HT-29 (cell line): ENCODE results near the gene TAC1. TPM values are rescaled to one million over a fixed set of nuclear protein-coding genes. Genes with fewer than 3 reads are reported as not detected.
A peak's percentile ranks its signal among the peaks of the same experiment; 100 is the strongest.
"Not testable (repeated sequence)": the region's sequence is repeated elsewhere in the genome, so short reads cannot be mapped to it uniquely, and the experiment has no call there.

ENCODE experiments used
- DNase-seq: peaks from one replicate; pipeline ENCODE4 v3.0.0-alpha.2; 2015; ENCODE audit warnings: low spot score
- total RNA-seq: library from RNA; depleted of rRNA; stranded (reverse); fragments of >200 nt; shearing (Covaris generic); gene quantifications from 2 replicates; pipeline ENCODE4 v1.2.3, GENCODE V29; 2014; rRNA removed

TAC1 gene, protein sequence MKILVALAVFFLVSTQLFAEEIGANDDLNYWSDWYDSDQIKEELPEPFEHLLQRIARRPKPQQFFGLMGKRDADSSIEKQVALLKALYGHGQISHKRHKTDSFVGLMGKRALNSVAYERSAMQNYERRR
- not detected in 2 replicates for total RNA-seq

DNA sequence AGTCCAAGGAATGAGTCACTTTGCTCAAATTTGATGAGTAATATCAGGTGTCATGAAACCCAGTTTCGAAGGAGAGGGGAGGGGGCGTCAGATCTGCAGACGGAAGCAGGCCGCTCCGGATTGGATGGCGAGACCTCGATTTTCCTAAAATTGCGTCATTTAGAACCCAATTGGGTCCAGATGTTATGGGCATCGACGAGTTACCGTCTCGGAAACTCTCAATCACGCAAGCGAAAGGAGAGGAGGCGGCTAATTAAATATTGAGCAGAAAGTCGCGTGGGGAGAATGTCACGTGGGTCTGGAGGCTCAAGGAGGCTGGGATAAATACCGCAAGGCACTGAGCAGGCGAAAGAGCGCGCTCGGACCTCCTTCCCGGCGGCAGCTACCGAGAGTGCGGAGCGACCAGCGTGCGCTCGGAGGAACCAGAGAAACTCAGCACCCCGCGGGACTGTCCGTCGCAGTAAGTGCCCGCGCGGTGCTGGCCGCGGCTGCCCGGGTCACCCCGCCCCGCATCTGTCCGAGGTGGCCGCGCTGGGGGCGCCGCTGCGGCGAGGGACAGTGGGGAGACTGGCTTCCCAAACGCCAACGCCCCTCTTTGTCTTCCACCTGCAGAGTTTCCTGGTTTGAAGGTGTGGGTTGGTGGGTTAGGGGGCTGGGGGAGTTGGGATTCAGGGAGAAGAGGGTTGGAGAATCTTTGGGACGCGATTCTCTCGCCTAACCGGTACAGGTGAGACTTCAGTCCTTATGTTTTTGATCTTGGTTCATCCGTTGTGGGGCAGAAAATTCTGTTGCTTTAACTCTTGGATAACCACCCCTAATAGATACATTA lies at the start of gene TAC1:
TSS of gene TAC1 (plus strand) at position 351 of the 829 bp plus-strand sequence. CDS start 527 bp downstream, outside the sequence.
- no peak for DNase-seq

- DNase-seq, result no peak
These were observed 45.9 kb upstream of the TAC1 start for GRCh38 chr7:97685952-97686351.

DNA sequence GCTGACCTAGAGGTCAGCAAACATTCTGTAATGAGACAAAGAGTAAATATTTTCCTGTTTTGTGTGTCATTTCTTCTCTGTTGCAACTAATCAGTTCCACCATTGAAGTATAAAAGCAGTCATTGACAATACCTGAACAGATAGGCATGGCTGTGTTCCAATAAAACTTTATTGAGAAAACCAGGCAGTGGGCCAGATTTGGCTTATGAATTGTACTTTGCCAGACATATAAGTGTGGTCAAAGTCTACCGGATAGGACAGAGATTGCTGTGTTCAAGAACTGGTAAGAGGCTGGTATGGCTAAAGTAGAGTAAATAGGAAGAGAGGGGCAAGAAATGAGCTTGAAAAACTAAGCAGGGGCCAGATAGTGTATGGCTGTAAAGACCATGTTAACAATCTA lies 38.3 kb upstream of the TAC1 start:
- peak; percentile 33 for DNase-seq

- DNase-seq, result no peak
These were observed 37.5 kb upstream of the TAC1 start for GRCh38 chr7:97694355-97694754.

- no peak for DNase-seq
These were observed 34.5 kb upstream of the TAC1 start for GRCh38 chr7:97697396-97697795.

DNA sequence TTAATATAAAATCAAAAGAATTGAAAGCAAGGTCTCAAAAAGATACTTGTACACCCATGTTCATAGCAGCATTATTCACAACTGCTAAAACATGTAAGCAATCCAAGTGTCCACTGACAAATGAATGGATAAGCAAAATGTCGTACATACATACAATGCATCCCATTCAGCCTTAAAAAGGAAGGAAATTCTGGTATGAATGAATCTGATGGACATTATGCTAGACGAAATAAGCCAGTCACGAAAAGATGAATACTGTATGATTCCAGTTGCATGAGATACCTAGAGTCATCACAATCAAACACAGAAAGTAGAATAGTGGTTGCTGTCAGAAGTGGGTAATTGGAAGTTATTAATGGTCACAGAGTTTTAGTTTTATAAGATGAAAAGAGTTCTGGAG lies 9.5 kb upstream of the TAC1 start:
- no peak for DNase-seq

DNA sequence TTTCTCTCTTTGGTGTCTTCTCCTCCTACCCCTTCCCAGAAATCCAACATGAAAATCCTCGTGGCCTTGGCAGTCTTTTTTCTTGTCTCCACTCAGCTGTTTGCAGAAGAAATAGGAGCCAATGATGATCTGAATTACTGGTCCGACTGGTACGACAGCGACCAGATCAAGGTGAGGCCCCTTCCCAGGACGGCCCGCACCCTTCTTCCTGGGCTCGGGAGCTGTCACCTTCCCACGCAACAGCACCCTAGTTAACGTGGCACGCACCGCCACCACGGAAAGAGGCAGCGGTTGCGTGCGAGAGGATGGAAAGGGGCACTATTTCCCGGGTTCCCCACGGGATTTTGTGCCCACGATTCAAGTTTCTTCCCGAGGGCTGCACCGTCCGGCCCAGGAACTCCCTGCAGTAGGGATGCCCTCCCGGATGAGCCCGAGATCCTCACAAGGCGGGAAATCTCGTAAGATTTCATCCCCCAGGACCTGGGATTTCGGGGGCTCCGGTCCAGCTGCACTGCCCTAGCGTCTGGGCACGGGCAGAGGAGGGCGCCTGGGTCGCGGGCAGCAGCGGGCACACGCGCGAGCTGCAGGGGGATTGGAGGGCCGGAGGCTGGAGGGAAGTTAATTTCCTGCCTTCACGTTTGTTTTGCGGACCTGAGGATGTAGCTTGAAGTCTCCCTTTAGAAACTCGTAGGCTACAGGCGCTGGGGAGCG lies 834 bp downstream of the TAC1 start:
- no peak for DNase-seq

GRCh38 chr7:97733276-97734161 lies 1.6 kb downstream of the TAC1 start:
- DNase-seq, result no peak

- DNase-seq, result no peak
These were observed 2.4 kb downstream of the TAC1 start for GRCh38 chr7:97734255-97734654.

DNA sequence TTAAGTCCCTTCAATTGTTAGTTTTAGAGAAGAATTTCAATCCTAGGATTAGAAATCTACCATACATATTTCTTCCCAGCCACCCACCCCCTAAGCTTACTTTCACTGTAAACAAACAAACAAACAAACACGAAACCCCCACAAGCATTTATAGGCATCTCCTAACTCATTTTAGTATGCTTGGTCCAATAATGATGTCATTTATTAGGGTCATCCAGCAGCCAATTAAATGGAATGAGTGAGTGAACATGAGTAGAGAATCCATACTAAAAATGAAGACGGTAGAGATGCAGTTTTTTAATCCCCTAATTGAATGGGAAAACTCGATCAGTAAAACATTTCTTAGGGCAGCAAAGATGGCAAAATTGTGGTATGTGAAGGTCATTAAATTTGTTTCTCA lies 3.2 kb downstream of the TAC1 start:
- DNase-seq, result no peak

GRCh38 chr7:97748482-97748881 lies 16.6 kb downstream of the TAC1 start:
- no peak for DNase-seq

GRCh38 chr7:97751566-97751965 lies 19.7 kb downstream of the TAC1 start:
- no peak for DNase-seq

DNA sequence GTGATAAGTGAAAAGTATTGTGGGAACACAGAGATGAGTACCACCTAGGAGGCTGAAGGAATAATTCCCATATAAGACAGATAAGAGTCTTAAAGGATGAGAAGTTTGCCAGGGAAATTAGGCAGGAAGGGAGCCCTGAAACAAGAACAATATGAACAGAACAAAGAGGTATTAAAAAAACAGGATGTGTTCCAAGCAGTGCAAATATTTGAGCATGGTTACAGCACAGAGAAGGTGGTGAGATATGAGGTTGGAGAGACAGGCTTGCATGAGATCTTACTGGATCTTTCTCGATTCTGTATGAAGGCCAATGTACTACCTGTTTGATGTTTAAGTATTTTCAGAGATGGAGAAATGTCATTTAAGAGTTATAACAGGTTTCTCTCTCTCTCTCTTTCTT lies 20.3 kb downstream of the TAC1 start:
- DNase-seq, result no peak

- no peak for DNase-seq
These were observed 25.9 kb downstream of the TAC1 start for GRCh38 chr7:97757824-97758223.

DNA sequence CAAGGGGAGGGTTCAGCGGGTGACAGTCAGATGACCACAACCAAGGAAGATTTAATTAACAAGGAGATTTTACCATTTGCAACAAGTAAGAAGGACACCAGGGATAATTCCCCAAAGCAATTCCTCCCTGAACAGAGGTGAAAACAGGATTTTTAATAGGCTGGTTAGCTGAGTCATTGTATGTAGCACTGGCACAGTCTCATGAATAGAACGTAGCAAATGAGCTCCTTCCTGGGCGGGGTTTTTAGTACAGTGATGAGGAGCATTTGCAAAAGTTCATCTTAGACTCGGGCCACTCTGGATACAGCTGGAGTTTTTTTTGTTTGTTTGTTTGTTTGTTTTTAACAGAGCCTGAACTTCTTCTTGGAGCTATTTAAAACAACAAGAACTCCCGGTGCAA lies 39.0 kb downstream of the TAC1 start:
- DNase-seq, result peak; percentile 87

DNA sequence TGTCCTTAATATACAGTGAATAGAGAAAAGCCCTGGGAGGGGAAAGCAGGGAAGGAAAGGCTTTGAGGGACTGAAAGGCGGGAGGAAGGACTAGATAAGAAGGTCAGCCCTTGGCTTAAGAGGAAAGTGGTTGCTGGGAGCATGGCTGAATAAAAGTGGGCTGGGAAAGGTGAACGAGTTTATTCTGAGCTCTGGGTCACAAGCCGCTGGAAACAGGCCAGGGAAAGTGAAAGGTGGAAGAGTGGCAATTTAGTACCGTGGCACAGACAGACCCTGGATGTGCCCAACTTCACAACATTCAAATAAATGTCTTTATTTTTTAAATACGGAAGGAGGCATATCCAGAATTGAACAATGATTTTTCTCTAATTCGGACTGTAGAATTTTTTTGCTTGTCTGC lies 39.7 kb downstream of the TAC1 start:
- peak; percentile 85 for DNase-seq

DNA sequence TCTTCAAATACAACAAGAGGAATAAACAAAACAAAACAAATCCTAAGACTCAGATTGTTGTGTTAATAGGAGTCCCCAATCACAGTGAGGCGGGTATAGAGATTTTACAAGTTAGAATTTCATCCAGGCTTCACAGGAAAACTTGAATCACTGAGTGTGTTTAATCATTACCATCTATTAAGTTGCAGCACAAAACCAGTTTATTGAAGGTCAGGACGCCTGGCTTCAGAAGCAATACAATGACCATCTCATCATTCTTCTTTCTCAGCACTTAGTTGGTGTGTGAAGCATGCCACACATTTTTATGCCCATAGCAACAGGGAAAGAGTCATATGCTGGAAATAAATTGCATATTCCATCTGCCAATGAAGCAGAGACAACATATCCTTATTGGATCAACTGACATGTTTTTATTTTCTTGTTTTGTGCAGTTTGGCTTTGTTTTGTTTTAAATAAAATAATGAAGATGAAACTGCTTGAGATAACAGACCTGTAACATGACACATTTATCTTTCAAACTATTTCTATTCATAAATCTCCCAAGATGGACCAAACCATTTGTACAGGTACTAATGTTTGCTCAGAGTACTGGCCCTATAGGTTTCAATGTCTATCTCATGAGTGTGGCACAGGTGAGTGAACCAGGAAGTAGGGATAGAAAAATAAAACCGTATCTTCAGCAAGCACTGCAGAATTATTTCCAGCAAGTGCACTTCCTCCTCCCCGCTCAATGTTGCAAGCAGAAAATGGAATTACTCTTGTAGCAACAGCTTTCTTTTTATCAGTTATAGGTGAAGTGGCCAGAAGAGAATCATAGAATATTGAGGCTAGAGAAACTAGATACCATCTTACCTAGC lies 40.4 kb downstream of the TAC1 start:
- peak; percentile 91 for DNase-seq

- DNase-seq, result not testable (repeated sequence)
These were observed 54.5 kb downstream of the TAC1 start for GRCh38 chr7:97786398-97786797.
